ENCODE data around the gene TEX48. TPM values are rescaled to one million over a fixed set of nuclear protein-coding genes. Genes with fewer than 3 reads are reported as not detected.

TEX48 gene
- total RNA-seq, 2 donors from 2014 or later, result not detected

DNA sequence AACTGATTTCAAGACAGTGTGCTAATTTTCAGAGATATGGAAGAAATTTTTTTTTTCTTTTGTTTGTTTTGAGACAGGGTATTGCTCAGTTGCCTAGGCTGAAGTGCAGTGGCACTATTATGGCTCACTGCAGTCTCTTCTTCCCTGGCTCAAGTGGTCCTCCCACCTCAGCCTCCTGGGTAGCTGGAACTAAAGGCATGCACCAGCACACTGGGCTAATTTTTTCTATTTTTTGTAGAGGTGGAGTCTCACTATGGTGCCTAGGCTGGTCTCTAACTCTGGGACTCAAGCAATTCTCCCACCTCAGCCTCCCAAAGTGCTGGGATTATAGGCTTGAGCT is 9.9 kb upstream of the TEX48 start:
- Histone ChIP-seq H3K27me3 (no peaks in the 10 kb centered on the region), H3K27ac (no peak overlapping the region)

DNA sequence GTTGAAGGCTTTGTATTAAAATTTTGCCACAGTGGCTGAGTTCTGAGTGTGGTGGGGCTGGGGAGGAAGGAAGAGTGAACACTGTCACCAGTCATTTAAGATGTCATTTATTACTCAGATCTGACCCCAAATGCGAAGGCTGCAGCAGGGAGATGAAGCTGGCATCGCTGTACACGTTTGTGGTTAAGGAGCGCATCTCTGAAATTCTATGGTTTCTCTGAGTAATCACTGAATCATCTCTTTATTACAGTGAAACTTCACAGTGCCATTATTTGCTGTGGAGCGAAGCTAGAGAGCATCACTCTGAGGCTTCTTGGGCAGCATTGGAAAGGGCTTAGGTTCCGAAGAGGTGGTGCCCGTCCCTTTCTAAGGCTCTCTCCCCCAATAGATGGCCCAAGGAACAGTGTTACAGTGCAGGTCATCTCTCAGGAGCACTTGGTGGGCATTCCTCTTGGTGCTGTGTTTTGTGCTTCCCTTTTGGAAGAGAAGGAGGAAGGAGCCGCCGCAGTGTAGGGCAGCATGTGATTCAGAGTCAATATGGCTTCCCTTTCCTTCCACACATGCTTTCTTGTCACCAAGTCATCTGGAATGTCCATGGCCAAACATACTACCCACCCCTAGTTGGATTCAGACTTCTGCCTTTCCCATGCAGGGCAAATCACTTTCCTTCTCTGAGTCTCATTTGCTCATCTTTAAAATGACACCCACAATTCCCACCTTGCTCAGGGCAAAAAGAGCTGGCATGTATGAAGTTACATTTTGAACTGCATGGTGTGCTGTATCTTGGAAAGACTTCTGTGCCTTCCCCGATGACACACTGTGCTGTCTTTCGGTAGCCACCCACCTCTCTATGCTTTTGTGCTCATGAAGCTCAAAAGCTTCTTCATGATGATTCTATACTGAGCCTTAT is 9.3 kb upstream of the TEX48 start:
- Histone ChIP-seq H3K4me3 (no peak overlapping the region), H3K4me1 (no peaks in the 10 kb centered on the region), H3K9me3 (no peaks in the 10 kb centered on the region), H3K36me3 (no peaks in the 10 kb centered on the region), H3K27me3 (no peaks in the 10 kb centered on the region), H3K27ac (no peak overlapping the region)
- TF ChIP-seq, protein P1, sequence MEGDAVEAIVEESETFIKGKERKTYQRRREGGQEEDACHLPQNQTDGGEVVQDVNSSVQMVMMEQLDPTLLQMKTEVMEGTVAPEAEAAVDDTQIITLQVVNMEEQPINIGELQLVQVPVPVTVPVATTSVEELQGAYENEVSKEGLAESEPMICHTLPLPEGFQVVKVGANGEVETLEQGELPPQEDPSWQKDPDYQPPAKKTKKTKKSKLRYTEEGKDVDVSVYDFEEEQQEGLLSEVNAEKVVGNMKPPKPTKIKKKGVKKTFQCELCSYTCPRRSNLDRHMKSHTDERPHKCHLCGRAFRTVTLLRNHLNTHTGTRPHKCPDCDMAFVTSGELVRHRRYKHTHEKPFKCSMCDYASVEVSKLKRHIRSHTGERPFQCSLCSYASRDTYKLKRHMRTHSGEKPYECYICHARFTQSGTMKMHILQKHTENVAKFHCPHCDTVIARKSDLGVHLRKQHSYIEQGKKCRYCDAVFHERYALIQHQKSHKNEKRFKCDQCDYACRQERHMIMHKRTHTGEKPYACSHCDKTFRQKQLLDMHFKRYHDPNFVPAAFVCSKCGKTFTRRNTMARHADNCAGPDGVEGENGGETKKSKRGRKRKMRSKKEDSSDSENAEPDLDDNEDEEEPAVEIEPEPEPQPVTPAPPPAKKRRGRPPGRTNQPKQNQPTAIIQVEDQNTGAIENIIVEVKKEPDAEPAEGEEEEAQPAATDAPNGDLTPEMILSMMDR (IDR thresholded peaks at IDR 0.05), result no peak
- DNase-seq (ENCODE audit: low spot score), result no peak

More for the DNA sequence above, 9.9 kb upstream of the TEX48 start:
- TF ChIP-seq, protein P1 (IDR thresholded peaks at IDR 0.05), result no peak
- no peaks in the 10 kb centered on the region for H3K9me3 ChIP-seq
- no peak overlapping the region for H3K4me3 ChIP-seq
- no peaks in the 10 kb centered on the region for H3K4me1 ChIP-seq
- no peak for DNase-seq (ENCODE audit: low spot score)
- no peaks in the 10 kb centered on the region for H3K36me3 ChIP-seq

DNA sequence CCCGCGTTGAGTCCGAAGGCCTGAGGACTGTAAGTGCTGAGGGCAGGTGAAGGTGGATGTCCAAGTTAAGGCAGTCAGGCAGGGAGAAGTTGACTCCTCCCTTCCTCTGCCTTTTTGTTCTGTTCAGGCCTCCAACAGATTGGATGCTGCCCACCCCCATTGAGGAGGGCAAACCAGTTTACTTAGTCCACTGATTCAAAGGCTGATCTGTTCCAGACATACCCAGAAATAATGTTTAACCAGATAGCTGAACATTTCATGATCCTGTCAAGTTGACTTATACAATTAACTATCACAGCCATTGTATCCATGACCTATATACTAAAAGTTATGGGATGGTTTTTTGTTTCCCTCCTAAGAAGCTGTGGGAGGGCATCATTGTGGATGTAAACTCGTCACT is 8.3 kb upstream of the TEX48 start:
- H3K9me3 ChIP-seq, result no peaks in the 10 kb centered on the region
- TF ChIP-seq, protein P1 (IDR thresholded peaks at IDR 0.05), result no peak
- no peaks in the 10 kb centered on the region for H3K4me1 ChIP-seq
- no peak overlapping the region for H3K4me3 ChIP-seq
- no peak for DNase-seq (ENCODE audit: low spot score)
- no peaks in the 10 kb centered on the region for H3K27me3 ChIP-seq
- no peak overlapping the region for H3K27ac ChIP-seq
- no peaks in the 10 kb centered on the region for H3K36me3 ChIP-seq

DNA sequence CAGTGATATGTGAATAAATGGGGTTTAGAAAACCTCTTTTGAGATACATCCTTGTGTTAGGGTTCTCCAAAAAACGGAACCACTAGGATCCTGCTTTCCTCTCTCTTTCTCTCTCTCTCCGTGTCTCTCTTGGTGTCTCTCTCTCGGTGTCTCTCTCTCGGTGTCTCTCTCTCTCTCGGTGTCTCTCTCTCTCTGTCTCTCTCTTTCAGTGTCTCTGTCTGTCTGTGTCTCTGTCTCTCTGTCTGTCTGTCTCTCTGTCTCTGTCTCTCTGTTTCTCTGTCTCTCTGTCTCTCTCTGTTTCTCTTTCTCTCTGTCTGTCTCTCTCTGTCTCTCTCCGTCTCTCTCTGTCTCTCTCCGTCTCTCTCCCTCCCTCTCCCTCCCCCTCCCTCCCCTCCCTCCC is 7.8 kb upstream of the TEX48 start:
- Histone ChIP-seq H3K9me3 (no peaks in the 10 kb centered on the region), H3K4me1 (no peaks in the 10 kb centered on the region), H3K4me3 (no peak overlapping the region), H3K27me3 (no peaks in the 10 kb centered on the region), H3K36me3 (no peaks in the 10 kb centered on the region), H3K27ac (no peak overlapping the region)
- DNase-seq (ENCODE audit: low spot score), result no peak
- TF ChIP-seq, protein P1 (IDR thresholded peaks at IDR 0.05), result no peak

DNA sequence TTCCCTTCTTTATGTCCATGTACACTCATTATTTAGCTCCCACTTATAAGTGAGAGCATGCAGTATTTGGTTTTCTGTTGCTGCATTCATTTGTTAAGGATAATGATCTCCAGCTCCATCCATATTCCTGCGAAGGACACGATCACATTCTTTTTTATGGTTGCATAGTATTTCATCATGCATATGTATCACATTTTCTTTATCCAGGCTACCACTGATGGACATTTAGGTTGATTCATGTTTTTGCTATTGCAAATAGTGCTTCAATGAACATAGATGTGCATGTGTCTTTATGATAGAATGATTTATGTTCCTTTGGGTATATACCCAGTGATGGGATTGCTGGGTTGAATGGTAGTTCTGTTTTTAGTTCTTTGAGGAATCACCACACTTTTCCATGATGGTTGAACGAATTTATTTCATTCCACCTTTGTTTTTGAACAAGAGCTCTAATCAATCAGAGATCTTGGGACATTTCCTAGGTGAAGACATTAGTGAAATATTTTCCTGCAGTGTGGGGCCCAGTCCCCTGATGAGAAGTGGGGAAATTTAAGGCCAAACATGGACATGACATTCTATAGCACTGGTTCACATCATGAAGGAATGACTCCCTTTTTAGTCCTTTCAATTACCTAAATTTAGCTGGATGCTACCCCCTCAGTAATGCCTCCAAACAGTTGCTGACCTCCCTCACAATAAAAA is 7.1 kb upstream of the TEX48 start:
- Histone ChIP-seq H3K27ac (no peak overlapping the region), H3K4me1 (no peaks in the 10 kb centered on the region), H3K36me3 (no peaks in the 10 kb centered on the region), H3K27me3 (no peaks in the 10 kb centered on the region), H3K4me3 (no peak overlapping the region), H3K9me3 (no peaks in the 10 kb centered on the region)
- no peak for DNase-seq (ENCODE audit: low spot score)
- TF ChIP-seq, protein P1 (IDR thresholded peaks at IDR 0.05), result no peak
